GM12872 (cell line): ENCODE measurements around the gene MEPCE.

ENCODE experiments used
- TF ChIP-seq, protein P1 (sequence below): IDR thresholded peaks from 3 replicates; pipeline ENCODE4 v1.5.1; 2011; ENCODE audit warnings: low read depth, mild to moderate bottlenecking, low read length, moderate library complexity; ENCODE audit not compliant: insufficient read depth

MEPCE gene

DNA sequence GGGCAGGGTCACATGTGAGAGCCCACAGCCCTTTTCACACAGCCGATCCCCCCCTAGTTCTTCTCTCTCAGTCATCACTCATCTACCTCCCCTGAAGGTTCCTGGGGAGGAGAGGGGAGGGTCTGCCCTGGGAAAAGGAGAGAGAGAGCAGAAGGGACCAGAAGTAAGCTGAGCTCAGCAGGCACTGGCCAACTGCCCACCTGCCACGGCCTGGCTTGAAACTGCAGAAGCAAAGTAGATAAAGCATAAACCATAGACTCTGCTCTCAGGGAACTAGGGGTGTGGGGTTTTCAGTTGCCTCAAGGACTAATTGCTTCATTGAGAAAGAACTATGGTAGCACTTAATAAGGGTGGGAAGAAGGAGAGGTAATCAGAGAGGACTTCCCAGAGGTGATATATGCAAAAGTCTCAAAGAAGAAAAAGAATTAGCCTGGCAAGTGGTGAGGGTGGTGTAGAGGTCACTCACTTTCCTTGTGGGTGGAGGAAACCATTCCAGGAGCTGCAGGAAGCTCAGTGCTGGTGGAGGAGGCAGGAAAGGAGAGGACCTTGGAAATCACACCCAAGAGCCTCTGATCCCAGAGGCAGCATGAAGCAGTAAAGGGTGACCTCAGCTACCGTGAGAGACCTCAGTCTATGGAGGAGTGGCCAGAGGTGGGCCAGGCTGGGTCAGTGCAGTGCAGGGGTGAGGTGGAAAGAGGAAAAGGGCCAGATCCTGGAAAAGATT, 39.2 kb upstream of the MEPCE start:
- TF ChIP-seq, protein P1, sequence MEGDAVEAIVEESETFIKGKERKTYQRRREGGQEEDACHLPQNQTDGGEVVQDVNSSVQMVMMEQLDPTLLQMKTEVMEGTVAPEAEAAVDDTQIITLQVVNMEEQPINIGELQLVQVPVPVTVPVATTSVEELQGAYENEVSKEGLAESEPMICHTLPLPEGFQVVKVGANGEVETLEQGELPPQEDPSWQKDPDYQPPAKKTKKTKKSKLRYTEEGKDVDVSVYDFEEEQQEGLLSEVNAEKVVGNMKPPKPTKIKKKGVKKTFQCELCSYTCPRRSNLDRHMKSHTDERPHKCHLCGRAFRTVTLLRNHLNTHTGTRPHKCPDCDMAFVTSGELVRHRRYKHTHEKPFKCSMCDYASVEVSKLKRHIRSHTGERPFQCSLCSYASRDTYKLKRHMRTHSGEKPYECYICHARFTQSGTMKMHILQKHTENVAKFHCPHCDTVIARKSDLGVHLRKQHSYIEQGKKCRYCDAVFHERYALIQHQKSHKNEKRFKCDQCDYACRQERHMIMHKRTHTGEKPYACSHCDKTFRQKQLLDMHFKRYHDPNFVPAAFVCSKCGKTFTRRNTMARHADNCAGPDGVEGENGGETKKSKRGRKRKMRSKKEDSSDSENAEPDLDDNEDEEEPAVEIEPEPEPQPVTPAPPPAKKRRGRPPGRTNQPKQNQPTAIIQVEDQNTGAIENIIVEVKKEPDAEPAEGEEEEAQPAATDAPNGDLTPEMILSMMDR, result no peak

DNA sequence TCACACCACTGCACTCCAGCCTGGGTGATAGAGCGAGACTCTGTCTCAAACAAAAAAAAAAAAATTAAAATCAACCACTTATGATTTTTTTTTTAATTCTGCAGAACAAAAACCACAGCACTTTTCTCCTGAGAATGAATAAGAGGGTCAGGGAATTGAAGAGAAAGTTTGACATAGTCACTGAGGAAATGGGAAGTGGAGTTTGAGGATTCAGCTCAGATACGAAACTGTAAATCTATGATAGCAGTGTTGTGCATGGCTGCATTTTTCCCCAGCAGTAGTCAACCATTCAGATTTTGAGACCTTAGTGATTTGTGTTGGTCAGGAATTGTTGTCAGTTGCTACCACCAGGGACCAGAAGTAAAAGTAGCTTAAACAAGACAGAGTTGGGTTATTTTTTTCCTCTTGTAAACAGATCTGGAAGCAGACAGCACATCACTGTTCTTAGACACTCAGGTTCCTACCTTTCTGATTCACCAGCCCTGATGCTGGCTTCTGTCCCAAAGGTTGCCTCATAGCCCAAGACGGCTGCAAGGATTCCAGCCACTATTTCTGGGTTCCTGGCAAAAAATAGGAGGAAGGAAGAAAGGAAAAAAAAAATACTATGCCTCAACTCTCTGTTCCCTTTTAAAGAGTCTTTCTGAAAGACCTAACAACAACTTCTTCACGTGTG, 36.3 kb upstream of the MEPCE start:
- TF ChIP-seq, protein P1, result no peak

DNA sequence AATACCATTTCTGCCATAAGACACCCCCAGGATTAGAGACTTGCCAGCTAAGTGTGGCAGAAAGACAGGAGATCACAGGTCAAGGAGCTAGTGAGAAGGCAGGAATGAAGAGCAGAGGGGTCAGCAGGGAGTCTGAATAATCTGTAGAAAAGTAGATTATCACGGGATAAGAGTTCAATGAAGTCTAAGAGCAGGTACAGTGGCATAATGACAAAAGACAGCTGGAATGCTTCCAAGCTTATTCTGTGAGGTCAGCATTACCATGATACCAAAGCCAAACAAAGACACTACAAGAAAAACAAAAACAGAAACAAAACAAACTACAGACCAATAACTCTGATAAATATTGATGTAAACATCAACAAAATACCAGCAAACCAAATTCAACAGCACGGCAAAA, 35.6 kb upstream of the MEPCE start:
- TF ChIP-seq, protein P1, result no peak

DNA sequence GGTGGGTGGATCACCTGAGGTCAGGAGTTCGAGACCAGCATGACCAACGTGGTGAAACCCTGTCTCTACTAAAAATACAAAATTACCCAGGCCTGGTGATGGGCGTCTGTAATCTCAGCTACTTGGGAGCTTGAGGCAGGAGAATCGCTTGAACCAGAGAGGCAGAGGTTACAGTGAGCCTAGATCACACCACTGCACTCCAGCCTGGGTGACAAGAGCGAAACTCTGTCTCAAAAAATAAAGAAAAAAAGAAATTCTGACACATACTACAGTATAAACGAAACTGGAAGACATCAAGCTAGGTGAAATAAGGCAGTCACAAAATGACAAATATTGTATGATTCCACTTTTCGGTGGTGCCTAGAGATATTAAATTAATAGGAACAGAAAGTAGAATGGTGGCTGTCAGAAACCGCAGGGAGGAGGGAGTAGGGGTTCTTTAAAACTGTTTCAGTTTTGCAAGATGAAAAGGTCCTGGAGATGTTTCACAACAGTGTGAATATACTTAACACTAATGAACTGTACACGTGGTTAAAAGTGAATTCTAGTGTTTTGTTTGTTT, 33.1 kb upstream of the MEPCE start:
- TF ChIP-seq, protein P1, result no peak

DNA sequence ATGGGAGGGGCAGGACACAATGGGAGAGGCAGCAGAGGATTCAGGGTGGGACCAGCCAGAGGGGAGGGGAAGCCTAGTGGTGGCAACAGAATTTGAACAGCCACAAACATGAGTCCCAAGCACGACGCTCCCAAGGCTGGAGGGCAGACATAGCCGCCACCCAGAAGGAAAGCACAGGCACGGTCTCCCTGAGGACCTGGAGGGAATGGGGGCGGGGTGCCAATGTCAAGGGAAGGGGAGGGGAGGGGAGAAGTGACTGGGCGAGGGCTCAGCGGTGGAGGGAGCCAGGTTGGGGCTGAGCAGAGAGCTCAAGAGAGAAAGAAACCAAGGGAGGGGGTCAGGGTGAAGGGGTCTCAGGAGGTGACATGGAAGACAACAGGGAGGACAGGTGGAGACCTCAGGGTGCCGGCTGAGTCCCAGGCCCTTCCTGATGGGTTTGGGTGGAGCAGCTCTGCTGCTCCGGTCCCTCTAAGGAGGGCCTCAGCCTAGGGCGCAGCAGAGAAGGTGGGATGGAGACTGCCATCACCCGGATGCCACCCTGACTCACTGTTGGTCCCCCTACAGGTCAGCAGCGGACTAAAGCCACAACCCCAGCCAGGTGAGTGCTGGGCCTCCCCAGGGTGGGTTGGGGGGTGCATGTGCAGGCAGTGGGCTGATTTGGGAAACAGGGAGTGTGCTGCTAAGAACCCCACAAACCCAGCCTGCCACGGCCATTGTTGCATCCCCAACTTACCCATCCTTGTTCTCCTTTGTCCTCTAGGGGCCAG, 32.1 kb upstream of the MEPCE start:
- TF ChIP-seq, protein P1, result peak; percentile 23; the same call in 1 of the 3 replicates

DNA sequence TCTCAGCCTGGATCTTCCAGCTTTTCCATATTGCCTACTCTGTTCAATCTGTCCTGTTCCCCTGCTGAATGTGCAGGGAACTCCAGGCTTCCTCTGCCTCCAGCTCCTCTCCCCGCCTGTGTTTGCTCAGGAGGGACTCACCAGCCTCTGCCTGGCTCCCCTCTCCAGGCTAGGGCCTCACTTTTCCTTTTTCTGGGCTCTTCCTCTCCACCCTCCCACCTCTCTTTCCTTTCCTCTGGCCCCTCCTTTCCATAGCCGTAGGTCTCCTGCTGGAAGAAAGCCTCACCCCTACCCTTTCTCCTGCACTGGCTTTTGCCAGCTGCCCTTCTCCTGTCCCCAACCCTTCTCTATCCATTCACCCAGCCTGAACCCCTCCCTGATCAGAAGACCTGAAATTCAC, 31.4 kb upstream of the MEPCE start:
- TF ChIP-seq, protein P1, result no peak

DNA sequence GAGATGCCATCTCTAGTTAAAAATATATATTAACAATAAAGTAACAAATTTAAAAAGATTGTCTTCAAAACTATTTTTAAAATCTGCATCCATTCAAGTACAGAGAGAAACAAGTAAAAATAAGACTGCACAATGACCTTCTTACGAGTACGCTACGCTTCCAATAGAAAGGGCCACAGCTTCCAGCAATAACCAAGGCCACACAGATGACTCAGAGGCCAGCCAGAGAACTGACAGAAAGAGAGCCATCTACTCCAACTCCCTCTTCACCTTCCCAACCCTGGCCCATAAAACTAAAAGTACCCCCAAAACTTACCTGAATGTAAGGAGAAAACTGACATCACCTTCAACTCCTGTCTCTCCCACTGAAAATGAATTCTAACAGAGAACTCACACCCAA, 29.6 kb upstream of the MEPCE start:
- TF ChIP-seq, protein P1, result no peak
